AG04449 (cell line): ENCODE data around the gene DMBX1.

Experiments
- CTCF ChIA-PET: fragments of 350-600 bp; formaldehyde crosslinking; extraction: SDS; loops from one replicate; lab custom pipeline; 2021; ENCODE audit warnings: antibody characterized with exemption; lab: Yijun Ruan, JAX
- POLR2A ChIA-PET: fragments of 400-600, 350-600 bp; formaldehyde crosslinking; extraction: SDS; loops from one replicate; lab custom pipeline; 2020; ENCODE audit warnings: antibody characterized with exemption, inconsistent platforms; lab: Yijun Ruan, JAX
- DNase-seq: peaks from one replicate; pipeline ENCODE4 v3.0.0-alpha.2; 2010; ENCODE audit warnings: low read depth, low spot score
- H3K4me3 ChIP-seq: 2 replicates; pipeline ENCODE4 v1.5.1; 2011; ENCODE audit warnings: low read depth, mild to moderate bottlenecking, control low read depth, low read length
- CTCF ChIP-seq: IDR thresholded peaks from one replicate; pipeline ENCODE4 v1.5.1; 2011; ENCODE audit warnings: mild to moderate bottlenecking, moderate library complexity, low read length, control low read depth, inconsistent platforms; ENCODE audit not compliant: insufficient read depth; ENCODE audit errors: missing control alignments

The DMBX1 gene

GRCh38 chr1:46521414-46521813 is 31.8 kb downstream of the DMBX1 start:
- no peak for DNase-seq
- ChIA-PET CTCF (interaction anchor here (1.1 to 6.9 kb wide), 8 partner anchors 8 to 75 kb away, joined by 3 to 75 read pairs (median 8); no protein-coding TSS in a partner anchor), POLR2A (no interaction called here)

DNA sequence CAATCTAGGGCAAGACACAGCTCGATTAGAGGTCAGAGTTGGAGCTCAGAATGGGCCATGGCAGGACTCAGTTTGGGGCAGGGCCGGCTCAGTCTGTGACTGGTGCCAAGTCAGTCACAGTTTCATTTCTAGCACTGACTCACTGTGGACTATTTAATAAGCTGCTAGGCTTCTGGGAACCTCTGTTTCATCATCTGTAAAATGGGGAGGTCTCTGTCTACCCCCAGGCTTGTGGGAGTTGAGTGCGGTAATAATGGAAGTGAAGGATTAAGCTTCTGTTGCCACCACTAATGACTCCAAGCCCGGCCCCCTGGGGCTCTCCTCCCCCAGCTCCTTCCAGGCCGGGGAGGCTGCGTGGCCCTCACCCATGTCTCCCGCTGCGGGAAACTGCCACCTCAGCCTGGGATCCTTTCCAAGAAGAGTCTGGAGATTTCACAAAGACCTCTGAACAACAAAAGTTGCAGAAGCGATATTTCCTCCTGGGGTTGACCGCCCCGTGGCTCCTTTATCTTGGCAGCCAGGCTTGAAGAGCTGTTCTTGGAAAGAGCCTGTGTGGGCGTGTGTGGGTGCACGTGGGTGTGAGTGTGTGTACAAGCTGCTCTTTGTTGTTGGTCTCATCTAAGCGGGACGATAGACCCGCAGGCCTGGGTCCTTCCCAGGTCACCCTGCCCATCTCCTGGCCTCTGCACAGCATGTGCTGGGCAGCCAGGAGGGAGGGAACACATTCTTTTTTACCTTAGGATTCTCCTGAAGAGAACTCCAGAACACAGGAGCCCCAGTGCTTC is 32.7 kb downstream of the DMBX1 start:
- DNase-seq, result no peak
- no peak for TF ChIP-seq CTCF
- ChIA-PET CTCF (interaction anchor here (0.9 to 6.9 kb wide), 13 partner anchors 7 to 203 kb away, joined by 3 to 75 read pairs (median 4); no protein-coding TSS in a partner anchor), POLR2A (interaction anchor here (1.0 kb wide), 1 partner anchor 11 kb away, joined by 3 read pairs; no protein-coding TSS in a partner anchor)
- H3K4me3 ChIP-seq, result no peak overlapping the region

More at GRCh38 chr1:46521414-46521813, 31.8 kb downstream of the DMBX1 start:
- TF ChIP-seq CTCF, result no peak
- no peak overlapping the region for H3K4me3 ChIP-seq

DNA sequence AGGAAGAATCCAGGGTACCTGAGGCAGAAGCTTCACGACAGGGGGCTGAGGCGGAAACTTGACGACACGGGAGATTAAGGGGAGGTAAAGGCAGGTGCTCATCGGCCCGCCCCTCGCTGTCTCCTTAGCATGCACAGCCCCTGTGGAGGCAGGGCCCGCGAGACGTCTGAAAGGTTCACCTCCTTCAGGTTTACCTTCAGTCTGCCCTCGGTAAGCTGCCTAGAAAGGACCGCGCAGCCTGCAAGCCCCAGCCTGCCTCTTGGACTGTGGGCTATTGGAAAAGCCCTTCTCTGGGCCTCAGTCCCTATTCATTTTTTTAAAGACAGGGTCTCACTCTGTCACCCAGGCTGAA is 33.3 kb downstream of the DMBX1 start:
- no peak for DNase-seq
- no peak overlapping the region for H3K4me3 ChIP-seq
- TF ChIP-seq CTCF, result no peak
- ChIA-PET POLR2A (no interaction called here), CTCF (interaction anchor here (0.9 to 6.9 kb wide), 10 partner anchors 10 to 83 kb away, joined by 3 to 75 read pairs (median 4); no protein-coding TSS in a partner anchor)

DNA sequence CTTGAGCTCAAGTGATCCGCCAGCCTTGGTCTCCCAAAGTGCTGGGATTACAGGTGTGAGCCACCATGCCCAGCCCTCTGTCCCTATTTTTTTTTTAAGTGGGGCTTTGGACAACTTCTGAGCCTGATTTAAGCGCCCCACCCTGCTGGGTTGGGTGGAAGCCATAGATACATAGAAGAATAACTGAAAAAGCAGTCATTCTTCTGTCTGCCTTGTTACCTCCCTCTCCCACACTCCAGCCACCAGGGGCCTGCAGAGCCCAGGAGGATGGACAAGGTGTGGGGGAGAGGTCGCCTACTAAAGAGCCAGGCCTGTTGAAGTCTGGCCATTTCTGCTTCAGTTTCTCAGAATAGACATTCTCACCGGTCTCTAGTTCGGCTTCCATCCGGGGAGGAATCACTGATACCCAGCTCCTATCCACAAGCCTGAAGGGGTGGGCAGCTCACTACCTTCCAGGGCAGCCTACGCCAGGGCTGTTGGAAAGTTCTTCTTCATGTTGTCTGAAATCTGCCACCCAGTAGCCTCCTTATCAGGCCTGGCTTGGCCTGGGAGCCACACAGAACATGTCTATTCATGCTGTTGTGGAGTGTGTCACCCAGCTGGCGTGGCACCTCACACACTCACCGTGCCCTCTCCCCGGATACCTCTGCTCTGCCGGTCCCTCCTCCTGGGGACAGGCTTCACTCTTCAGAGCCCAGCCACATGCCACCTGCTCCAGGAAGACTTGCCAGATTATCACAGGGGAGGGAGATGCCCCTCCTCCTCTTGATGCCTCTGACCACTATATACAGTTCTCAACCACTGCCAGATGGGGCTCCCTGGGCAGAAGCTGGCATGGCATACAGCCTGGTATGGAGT is 34.1 kb downstream of the DMBX1 start:
- no peak for DNase-seq
- POLR2A ChIA-PET, result no interaction called here
- no peak for TF ChIP-seq CTCF
- CTCF ChIA-PET, result interaction anchor here (0.9 to 6.9 kb wide), 12 partner anchors 9 to 201 kb away, joined by 3 to 75 read pairs (median 4); no protein-coding TSS in a partner anchor
- H3K4me3 ChIP-seq, result no peak overlapping the region

DNA sequence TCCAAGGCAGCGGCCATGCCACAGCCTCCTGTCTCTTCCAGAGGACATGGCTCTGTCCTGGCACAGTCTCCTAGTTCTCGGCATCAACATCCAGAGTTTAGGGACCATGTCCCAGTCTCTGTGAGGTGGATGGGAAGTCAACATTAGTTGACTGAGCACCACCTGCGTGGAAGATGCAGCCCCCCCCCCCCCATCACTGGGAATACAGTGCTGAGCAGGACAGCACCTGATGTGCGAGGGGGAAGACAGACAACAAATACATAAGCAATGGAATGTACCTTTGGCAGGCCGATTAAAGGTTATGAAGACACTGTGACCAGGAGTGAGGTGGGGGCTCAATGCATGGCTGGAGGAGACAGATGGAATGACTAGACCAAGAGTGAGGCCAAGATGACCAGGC is 35.2 kb downstream of the DMBX1 start:
- ChIA-PET CTCF (interaction anchor here (1.5 to 11.5 kb wide), 9 partner anchors 15 to 200 kb away, joined by 3 to 429 read pairs (median 56); no protein-coding TSS in a partner anchor), POLR2A (no interaction called here)
- DNase-seq, result no peak
- H3K4me3 ChIP-seq, result no peak overlapping the region
- TF ChIP-seq CTCF, result no peak
